ENCODE results near the gene LMO1.

Gene LMO1

DNA sequence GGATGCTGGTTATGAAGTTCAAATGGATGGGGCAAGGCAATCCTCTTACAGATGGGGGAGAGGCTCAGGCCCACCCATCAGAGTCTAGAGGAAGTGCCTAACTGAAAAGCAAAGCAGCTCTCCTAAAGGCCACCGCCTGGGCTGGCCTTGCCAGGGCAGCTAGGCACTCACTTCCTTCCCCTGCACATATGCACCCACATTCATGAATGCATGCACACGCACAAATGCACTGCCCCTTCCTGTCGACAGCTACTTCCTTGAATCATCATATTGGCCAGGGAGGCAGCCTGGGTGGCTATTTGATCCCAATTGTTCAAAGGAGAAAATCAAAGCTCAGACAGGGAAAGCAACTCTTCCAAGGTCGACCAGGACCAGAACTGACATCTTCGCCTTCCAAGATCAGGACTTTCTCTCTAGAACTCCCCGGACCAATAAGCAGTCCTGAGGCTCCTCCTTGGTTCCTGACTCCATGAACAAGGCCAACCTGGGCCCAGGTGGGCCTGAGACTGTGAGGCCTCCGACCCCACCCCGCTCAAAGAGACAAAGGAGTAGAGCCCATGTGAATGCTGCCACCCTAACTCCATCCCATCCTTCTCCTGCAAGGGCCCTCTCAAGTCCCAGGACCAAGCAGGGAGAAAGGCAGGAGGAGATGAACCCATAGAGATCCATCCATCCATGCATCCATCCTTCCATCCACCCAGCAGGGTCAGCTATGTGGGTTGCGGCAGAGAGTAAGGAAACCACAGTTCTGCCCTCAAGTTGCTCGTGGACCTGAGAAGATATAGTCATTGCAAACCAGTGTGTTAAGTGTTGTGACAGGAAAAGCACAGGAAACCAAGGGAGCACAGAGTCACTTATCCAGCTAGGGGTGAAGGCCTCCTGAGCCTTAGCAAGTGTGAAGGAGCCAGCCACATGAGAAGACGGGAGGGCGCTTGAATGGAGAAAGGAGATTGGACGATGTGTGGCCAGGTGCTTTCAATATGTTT is 35.4 kb upstream of the LMO1 start:
- ATAC-seq: no peak
- TF ChIP-seq ARNTL (CRISPR knock-in tag; IDR thresholded peaks at IDR 0.05; ENCODE audit: borderline replicate concordance, low read depth) (no peak), TSHZ2 (CRISPR knock-in tag; IDR thresholded peaks at IDR 0.05) (no peak), ZNF70 (CRISPR knock-in tag; IDR thresholded peaks at IDR 0.05) (no peak), CSDC2 (CRISPR knock-in tag; IDR thresholded peaks at IDR 0.05) (no peak), CSRNP3 (CRISPR knock-in tag; IDR thresholded peaks at IDR 0.05) (no peak), OSR1 (CRISPR knock-in tag; IDR thresholded peaks at IDR 0.05) (no peak), TOX (CRISPR knock-in tag; IDR thresholded peaks at IDR 0.05; ENCODE audit: borderline replicate concordance) (no peak), BACH2 (CRISPR knock-in tag; IDR thresholded peaks at IDR 0.05; ENCODE audit: borderline replicate concordance) (no peak), ZNF8 (CRISPR knock-in tag; IDR thresholded peaks at IDR 0.05) (no peak), ESRRG (CRISPR knock-in tag; IDR thresholded peaks at IDR 0.05) (no peak), ZFP30 (CRISPR knock-in tag; IDR thresholded peaks at IDR 0.05) (no peak), RARB (CRISPR knock-in tag; IDR thresholded peaks at IDR 0.05) (no peak), TCF4 (CRISPR knock-in tag; IDR thresholded peaks at IDR 0.05; ENCODE audit: borderline replicate concordance) (no peak), ZC3H10 (CRISPR knock-in tag; IDR thresholded peaks at IDR 0.05) (no peak)

DNA sequence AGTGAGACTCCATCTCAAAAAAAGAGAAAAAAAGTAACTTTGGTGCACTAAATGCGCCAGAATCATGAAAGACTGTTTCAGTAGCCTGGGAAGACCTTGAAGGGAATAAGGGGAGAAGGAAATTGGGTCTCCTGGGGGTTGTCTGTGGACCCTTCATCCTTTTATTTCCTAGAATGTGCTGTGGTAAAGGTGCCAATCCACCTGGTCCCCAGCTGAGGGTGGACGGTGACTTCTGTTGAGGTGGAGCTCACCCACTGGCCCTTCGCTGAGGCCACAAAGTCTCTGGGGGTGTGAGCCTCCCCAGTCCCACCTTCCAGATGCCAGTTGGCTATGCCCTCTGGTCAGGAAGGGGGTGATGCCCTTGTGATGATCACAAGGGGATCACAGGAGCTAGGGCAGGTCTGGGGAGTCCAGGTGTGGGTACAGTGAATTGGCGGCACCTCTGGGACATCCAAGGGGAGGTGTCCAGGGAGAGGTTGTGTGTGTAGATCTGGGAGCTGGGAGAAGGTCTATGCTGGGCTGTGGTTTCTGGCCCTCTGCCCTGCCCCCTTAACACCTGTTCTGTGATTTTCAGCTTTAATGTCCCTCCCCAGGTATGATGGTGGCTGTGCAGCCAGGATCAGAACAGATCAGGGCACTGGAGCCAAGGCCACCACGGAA is 34.2 kb upstream of the LMO1 start:
- TF ChIP-seq RARB (CRISPR knock-in tag; IDR thresholded peaks at IDR 0.05) (no peak), SNAI2 (CRISPR knock-in tag; IDR thresholded peaks at IDR 0.05) (no peak), ZNF70 (CRISPR knock-in tag; IDR thresholded peaks at IDR 0.05) (no peak), GLIS3 (CRISPR knock-in tag; IDR thresholded peaks at IDR 0.05) (no peak), ZNF8 (CRISPR knock-in tag; IDR thresholded peaks at IDR 0.05) (no peak), CSDC2 (CRISPR knock-in tag; IDR thresholded peaks at IDR 0.05) (no peak), TOX (CRISPR knock-in tag; IDR thresholded peaks at IDR 0.05; ENCODE audit: borderline replicate concordance) (no peak)
- ATAC-seq: no peak

- no peak for TF ChIP-seq TCF4 (CRISPR knock-in tag; IDR thresholded peaks at IDR 0.05; ENCODE audit: borderline replicate concordance)
- TF ChIP-seq, protein P1, sequence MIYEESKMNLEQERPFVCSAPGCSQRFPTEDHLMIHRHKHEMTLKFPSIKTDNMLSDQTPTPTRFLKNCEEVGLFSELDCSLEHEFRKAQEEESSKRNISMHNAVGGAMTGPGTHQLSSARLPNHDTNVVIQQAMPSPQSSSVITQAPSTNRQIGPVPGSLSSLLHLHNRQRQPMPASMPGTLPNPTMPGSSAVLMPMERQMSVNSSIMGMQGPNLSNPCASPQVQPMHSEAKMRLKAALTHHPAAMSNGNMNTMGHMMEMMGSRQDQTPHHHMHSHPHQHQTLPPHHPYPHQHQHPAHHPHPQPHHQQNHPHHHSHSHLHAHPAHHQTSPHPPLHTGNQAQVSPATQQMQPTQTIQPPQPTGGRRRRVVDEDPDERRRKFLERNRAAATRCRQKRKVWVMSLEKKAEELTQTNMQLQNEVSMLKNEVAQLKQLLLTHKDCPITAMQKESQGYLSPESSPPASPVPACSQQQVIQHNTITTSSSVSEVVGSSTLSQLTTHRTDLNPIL (CRISPR knock-in tag; IDR thresholded peaks at IDR 0.05; ENCODE audit: low read depth): no peak
- no peak for TF ChIP-seq ARNTL (CRISPR knock-in tag; IDR thresholded peaks at IDR 0.05; ENCODE audit: borderline replicate concordance, low read depth)
- TF ChIP-seq BACH2 (CRISPR knock-in tag; IDR thresholded peaks at IDR 0.05; ENCODE audit: borderline replicate concordance): no peak
- TF ChIP-seq ISL1 (CRISPR knock-in tag; IDR thresholded peaks at IDR 0.05): no peak
- TF ChIP-seq TSHZ2 (CRISPR knock-in tag; IDR thresholded peaks at IDR 0.05): no peak
- TF ChIP-seq PPARA (CRISPR knock-in tag; IDR thresholded peaks at IDR 0.05; ENCODE audit: borderline replicate concordance): no peak
- no peak for TF ChIP-seq ZNF8 (CRISPR knock-in tag; IDR thresholded peaks at IDR 0.05)
- no peak for TF ChIP-seq GLIS3 (CRISPR knock-in tag; IDR thresholded peaks at IDR 0.05)
- no peak for TF ChIP-seq CSRNP3 (CRISPR knock-in tag; IDR thresholded peaks at IDR 0.05)
- no peak for TF ChIP-seq ZFP30 (CRISPR knock-in tag; IDR thresholded peaks at IDR 0.05)
- no peak for TF ChIP-seq ZNF70 (CRISPR knock-in tag; IDR thresholded peaks at IDR 0.05)
- TF ChIP-seq ZC3H10 (CRISPR knock-in tag; IDR thresholded peaks at IDR 0.05): no peak
- TF ChIP-seq POU6F1 (CRISPR knock-in tag; IDR thresholded peaks at IDR 0.05; ENCODE audit: borderline replicate concordance, low read depth): no peak
- ATAC-seq: no peak
Measured at GRCh38 chr11:8296872-8297271, 33.2 kb upstream of the LMO1 start.

Data from SK-N-SH treated with all-trans-retinoic acid at 6 μM for 48 hours (cell line).